Activated naive CD4-positive, alpha-beta T cell treated with anti-CD3 and anti-CD28 coated beads, Interleukin-2, amount 50 U/mL, for 16 hours (primary cell): ENCODE results near the gene NSMCE4A.
"Not testable (repeated sequence)": the region's sequence is repeated elsewhere in the genome, so short reads cannot be mapped to it uniquely, and the experiment has no call there.

Experiments
- DNase-seq: peaks from one replicate; pipeline ENCODE4 v3.0.0-alpha.2; 2020

The NSMCE4A gene, protein sequence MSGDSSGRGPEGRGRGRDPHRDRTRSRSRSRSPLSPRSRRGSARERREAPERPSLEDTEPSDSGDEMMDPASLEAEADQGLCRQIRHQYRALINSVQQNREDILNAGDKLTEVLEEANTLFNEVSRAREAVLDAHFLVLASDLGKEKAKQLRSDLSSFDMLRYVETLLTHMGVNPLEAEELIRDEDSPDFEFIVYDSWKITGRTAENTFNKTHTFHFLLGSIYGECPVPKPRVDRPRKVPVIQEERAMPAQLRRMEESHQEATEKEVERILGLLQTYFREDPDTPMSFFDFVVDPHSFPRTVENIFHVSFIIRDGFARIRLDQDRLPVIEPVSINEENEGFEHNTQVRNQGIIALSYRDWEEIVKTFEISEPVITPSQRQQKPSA

DNA sequence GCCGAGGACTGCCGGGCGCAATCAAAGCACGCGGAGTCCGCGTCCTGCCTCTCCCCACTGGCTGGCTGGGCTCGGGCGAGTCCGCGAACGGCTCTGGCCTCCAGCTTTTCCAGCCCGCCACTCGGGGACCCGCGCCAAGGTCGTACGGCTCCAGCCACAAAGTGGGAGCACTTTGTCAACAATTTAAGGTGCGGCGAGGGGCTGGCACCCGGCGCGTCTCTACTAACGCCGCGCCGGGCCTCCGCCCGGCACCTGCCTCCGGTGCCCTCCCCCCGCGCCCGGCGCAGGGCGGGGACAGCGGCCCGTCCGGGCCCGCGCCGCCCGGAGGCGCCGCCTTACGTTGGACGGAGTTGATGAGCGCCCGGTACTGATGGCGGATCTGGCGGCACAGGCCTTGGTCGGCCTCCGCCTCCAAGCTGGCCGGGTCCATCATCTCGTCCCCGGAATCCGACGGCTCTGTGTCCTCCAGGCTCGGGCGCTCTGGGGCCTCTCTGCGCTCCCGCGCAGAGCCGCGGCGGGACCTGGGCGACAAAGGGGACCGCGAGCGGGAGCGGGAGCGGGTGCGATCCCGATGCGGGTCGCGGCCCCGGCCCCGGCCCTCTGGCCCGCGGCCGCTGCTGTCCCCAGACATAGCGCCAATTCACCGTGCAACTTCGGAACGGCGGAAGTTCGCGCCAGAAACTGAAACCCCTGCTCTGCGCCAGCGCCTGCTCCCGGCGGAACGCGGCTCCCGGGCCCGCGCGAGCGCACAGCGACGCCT, at the start of gene NSMCE4A:
Gene NSMCE4A (minus strand): TSS at position 683 of the 760 bp plus-strand sequence. CDS start 52 bp downstream, at position 631.
- DNase-seq, result peak; percentile 81

GRCh38 chr10:122023257-122023656, 48.2 kb upstream of the NSMCE4A start:
- DNase-seq, result not testable (repeated sequence)

GRCh38 chr10:122022276-122022675, 47.3 kb upstream of the NSMCE4A start:
- DNase-seq, result no peak

DNA sequence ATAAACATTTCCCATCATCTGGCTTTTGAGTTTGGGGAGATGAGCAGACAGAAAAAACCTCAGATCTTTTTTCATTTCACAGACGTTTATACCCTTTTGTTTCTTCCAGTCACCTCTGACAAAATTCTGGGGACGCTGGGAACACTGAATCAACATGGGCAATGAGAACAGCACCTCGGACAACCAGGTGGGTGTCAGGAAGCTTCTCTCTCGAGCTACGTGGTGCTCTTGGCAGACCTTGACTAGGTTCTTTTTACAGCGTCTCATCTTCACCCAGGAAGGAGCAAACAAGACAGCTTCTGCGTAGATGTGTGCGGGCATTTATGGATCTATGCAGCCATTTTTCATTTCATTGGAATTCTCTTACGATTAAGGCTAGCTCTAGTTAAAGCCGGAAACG, 46.8 kb upstream of the NSMCE4A start:
- DNase-seq, result no peak

GRCh38 chr10:122021379-122021778, 46.4 kb upstream of the NSMCE4A start:
- no peak for DNase-seq

DNA sequence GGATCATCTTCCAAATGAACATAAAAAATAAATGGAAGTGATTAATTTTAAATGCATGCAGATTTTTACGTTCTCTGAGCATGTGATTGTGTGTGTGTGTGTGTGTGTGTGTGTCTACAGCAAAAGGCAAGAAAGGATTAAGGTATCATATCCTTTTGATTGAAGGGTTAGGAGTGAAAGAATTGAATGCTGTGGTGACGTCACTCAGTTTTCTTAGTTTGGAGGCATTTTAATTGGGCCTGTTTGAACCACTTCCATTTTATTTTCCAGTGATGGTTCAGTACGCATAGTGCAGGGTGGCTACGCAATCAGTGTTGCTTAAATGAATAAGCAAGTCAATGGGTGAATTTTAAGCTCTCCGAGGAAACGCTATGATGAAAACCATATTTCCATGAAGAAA, 45.2 kb upstream of the NSMCE4A start:
- no peak for DNase-seq

GRCh38 chr10:122019414-122019975, 44.5 kb upstream of the NSMCE4A start:
- no peak for DNase-seq

DNA sequence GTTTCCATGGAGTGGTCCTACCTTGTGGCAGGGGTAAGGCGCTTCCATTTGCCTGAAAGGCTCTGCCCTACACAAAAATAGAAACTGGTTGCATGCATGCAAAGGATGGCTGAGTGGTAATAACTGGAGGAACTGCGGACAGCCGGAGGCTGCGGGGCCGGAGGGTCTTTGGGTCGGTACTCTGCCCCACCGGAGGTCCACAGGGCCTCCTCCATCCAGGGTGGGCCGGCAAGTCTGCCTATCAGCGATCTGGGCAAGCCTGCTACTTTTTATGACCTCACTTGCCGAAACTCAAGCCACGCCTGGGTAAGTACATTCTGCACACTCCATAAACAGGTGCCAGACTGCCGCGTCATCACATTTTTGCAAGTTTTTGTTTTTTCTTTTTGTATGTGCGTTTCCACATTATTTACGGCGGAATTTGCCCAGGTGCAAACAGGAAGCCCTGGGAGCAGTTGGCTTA, 44.0 kb upstream of the NSMCE4A start:
- no peak for DNase-seq

DNA sequence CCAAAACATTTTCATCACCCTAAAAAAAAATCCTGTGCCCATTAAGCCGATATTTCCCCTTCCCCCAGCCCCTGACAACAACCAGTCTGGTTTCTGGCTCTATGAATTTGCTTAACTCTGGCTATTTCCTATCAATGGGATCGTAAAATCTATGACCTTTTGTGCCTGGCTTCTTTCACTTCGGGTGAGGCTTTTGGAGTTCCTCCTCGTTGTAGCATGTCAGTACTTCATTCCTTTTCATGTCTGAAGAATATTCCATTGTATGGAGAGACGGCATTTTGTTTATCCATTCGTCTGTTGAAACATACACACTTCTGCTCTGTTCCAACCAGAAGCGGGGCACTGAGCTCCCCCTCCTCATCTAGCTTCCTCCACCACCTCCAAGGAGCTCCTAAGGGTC, 43.5 kb upstream of the NSMCE4A start:
- no peak for DNase-seq

GRCh38 chr10:122017926-122018325, 42.9 kb upstream of the NSMCE4A start:
- not testable (repeated sequence) for DNase-seq

- DNase-seq, result no peak
Observed at GRCh38 chr10:122014652-122015248, 39.7 kb upstream of the NSMCE4A start.

DNA sequence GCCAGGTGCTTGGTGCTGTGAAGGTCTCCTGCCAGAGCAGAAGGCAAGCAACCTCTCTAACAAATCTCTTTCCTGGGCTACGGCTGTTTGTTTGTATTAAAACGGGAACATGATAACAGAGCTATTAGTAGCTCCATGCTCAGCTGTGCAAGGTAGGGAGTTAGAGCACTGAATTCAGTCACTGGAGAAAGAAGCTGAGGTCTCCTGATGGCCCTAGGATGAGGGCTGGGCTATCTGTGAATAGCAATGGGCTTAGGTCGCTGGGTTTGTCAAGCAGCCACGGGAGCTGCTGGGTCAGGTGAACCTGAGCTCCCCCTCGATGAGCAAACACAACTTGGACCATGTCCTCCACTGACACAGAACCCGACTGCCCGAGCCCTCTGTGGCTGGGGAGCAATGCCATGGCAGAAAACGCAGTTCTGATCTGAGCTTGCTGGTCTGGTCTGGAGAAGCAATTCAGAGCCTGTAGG, 38.3 kb upstream of the NSMCE4A start:
- DNase-seq, result no peak

- DNase-seq, result no peak
Observed at GRCh38 chr10:122012731-122013130, 37.7 kb upstream of the NSMCE4A start.

DNA sequence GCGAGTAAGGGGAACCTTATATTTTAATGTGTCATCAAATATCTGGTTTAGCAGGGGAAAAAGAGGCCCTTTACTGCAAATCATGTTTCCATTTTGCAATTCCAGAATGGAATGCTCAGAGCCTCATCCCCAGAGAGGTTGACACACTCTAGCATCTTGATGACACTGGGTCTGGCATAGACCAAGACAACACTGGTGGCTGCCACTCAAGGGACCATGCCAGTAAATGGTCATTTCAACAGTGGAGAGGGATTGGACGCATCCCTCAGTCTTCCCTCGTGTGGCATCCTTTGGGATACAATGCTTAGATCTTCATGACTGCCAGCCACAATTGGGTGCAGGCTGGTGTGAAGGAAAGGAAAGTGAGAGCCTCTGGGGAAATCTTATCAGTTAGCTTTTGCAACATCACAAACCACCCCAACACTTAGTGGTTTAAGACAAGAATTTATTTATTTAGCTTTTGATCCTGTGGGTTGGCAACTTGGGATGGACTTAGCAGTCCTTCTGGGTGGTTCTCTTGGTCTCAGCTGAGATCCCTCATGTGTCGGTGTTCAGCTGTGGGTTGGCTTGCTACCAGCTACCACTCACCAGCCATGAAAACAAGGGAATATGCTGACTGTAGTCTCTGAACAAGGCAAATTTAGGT, 35.5 kb upstream of the NSMCE4A start:
- DNase-seq, result no peak

DNA sequence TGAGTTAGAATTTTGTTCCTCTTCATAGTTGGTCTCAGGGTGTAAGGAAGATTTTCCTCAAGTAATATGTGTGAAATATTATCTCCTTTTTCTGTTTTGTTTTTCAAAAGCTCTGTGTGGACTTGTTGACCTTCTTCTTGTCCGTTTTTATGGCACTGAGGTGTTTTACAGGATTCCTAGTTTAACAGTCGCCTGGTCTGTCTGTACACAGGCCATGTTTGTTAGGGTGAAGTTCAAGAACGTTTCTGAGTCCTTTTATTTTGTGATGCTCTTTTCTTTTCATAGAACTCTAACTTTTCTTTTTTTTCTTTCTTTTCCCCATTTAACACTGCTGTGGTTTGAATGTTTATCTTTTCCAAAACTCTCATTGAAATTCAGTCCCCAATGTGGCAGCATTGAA, 32.4 kb upstream of the NSMCE4A start:
- no peak for DNase-seq

- DNase-seq, result no peak
Observed at GRCh38 chr10:122001698-122002097, 26.7 kb upstream of the NSMCE4A start.

DNA sequence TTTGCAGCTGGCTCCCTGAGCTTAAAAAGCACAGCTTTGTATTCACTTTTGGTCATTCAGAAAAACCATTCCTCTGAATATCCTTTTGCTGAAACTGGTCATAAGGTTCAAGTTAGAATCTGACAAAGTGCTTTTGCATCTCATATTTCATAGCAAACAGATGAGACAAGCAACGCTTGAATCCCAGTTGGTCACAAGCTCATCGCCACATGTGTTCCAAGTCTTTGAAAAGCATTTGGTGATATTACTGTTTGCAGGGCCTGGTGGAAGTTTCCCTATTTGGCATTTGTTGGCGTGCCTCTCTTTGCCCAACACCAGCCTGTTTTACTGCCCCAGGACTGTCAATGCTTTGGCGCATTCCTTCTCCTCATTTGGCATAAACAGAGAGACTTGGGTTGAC, 24.3 kb upstream of the NSMCE4A start:
- no peak for DNase-seq

- DNase-seq, result no peak
Observed at GRCh38 chr10:121998462-121998861, 23.4 kb upstream of the NSMCE4A start.

DNA sequence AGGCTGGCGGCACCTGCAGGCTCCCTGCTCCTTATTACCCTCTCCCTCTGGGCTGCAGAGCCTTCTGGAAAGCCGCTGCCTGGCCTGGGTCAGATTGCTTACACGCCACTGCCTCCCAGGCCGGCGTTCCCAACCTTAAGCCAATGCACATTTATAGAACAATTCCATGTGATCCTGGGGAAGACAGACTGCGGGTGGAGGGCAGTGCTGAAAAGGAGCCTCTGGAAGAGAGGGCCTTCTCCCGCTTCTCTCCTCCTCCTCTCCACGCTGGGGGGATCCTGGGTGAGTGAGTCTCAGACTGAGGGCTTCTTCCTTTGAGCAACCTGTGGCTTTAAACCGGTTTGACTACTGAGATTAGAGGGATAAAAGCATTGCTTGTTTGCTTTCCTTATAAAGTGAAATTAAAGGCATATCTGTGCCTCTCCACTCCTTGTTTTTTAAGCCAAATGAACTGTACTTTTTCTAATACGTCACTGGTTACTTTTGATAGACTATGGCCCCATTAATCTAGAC, 19.5 kb upstream of the NSMCE4A start:
- no peak for DNase-seq

- not testable (repeated sequence) for DNase-seq
Observed at GRCh38 chr10:121991727-121992126, 16.7 kb upstream of the NSMCE4A start.

DNA sequence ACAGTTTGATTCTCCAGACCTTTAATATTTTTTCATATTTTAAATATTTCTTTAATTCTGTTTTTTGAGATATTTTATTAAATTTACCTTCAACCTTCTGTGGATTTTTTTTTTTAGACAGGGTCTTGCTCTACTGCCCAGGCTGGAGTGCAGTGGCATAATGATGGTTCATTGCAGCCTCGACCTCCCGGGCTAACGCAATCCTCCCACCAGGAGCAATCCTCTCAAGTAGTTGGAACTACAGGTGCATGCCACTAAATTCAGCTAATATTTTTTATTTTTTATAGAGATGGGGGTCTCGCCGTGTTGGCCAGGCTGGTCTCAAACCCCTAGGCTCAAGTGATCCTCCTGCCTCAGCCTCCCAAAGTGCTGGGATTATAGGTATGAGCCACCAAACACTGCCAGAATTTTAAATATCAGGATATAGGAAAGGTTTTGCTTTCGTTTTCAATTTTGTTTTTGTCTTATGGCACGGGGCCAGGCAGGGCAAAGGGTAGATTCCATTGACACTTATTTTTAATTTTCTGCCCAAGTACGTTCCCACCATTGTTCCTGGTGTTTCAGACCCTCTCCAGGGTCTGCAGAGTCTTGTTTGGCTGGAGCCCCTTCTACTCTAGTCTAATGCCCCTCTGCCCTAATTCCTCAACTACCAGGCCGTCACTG, 15.1 kb upstream of the NSMCE4A start:
- no peak for DNase-seq
